ENCODE data around the gene MLH1.

Gene MLH1

DNA sequence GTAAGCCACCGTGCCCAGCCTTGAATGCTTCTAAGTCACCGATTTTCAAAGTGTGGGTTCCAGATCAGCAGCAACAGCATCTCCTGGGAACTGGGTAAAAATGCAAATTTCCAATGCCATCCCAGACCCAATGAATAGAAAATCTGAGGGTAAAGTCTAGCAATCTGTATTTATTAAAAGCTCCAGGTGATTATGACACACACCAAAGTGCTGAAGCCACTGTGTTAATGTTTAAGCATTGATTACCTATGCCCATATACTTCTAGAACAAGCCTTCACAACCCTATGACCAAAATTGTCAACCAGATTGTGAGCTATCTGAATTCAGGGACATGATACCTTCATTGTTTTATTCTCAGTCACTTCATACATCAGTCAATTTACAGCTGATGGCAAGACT, 94.6 kb downstream of the MLH1 start:
- in situ Hi-C loops (cut with HindIII; ENCODE audit: low sequenced_read_pairs) = no loop called here

GRCh38 chr3:37092484-37092883, 99.2 kb downstream of the MLH1 start:
- in situ Hi-C loops (cut with HindIII; ENCODE audit: low sequenced_read_pairs) = no loop called here

- in situ Hi-C loops (cut with HindIII; ENCODE audit: low sequenced_read_pairs) = no loop called here
Observed at GRCh38 chr3:37093481-37093880, 100.2 kb downstream of the MLH1 start.

GRCh38 chr3:37094636-37095035, 101.3 kb downstream of the MLH1 start:
- in situ Hi-C loops (cut with HindIII; ENCODE audit: low sequenced_read_pairs) = no loop called here

GRCh38 chr3:37096288-37096687, 103.0 kb downstream of the MLH1 start:
- in situ Hi-C loops (cut with HindIII; ENCODE audit: low sequenced_read_pairs) = no loop called here

GRCh38 chr3:37096975-37097374, 103.7 kb downstream of the MLH1 start:
- in situ Hi-C loops (cut with HindIII; ENCODE audit: low sequenced_read_pairs) = no loop called here

DNA sequence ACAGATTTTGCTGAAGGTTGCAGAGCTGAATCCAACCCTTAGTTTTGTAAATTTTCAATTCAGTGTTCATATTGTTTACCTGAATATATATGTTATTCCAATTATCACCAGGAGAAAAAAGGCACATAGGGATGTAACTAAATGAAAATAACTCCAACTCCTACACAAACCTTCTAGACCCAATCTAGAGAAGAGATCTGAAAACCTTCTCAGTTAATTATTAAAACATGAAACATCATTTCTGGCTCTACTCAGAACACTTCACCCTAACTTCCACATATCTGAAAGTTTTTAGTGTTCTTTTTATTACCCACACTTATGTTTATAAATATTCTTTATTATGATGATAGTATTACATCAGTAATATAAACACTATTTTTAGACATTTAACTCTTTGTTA, 104.5 kb downstream of the MLH1 start:
- in situ Hi-C loops (cut with HindIII; ENCODE audit: low sequenced_read_pairs) = no loop called here

- in situ Hi-C loops (cut with HindIII; ENCODE audit: low sequenced_read_pairs) = no loop called here
Observed at GRCh38 chr3:37098884-37099283, 105.6 kb downstream of the MLH1 start.

DNA sequence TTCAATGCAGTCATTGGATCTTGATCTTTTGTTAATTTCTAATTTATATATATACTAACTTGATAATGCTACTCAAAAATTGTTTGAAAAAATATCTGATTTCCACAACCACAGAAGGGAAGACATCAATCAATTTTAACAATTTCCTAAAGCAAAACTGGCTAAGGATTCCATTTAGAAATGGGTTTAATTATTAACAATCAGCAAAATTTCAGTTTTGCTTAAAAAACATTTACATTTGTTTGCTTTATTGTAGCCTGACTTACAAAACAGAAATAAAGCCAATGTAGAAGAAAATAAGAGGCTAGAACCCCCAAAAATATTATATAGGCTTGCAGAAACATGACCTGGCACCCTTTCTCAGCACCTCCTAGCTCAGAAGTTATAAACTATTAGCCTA, 106.2 kb downstream of the MLH1 start:
- in situ Hi-C loops (cut with HindIII; ENCODE audit: low sequenced_read_pairs) = no loop called here

- in situ Hi-C loops (cut with HindIII; ENCODE audit: low sequenced_read_pairs) = no loop called here
Observed at GRCh38 chr3:37100411-37100810, 107.1 kb downstream of the MLH1 start.

Data from DLD1 (cell line).